Activated CD4-positive, CD25-positive, alpha-beta regulatory T cell treated with anti-CD3 and anti-CD28 coated beads, Interleukin-2, amount 50 U/mL, for 16 hours (primary cell): ENCODE results near the gene MCF2L2.
A peak's percentile ranks its signal among the peaks of the same experiment; 100 is the strongest.
"Not testable (repeated sequence)": the region's sequence is repeated elsewhere in the genome, so short reads cannot be mapped to it uniquely, and the experiment has no call there.

Experiments
- DNase-seq: peaks from one replicate; pipeline ENCODE4 v3.0.0-alpha.2; 2020; ENCODE audit warnings: low read depth, low spot score

The MCF2L2 gene

DNA sequence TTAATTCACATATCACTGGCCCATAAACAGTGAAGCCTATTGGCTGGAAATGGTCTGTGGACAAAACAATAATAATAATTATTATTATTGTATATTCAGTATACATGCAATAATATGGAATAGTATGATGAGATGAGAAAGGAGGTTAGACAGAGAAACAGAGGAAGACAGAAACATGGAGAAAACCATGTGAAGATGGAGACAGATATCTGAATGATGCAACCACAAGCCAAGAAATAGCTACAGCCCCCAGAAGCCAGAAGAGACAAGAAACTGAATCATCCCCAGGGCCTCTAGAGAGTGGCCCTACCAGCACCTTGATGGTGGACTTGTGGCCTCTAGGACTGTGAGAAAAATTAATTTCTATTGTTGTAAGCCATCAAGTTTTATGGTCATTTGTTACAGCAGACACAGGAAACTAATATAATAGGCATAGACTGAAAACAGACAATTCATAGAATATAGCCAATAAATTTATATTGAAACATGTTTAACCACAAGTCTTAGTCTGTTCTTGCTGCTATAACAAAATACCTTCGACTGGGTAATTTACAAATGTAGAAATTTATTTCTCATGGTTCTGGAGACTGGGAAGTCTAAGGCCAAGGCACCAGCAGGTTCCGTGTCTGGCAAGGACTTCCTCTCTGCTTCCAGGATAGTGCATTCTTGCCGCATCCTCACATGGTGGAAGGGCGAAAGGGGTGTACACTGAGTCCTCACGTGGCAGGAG, 31.6 kb downstream of the MCF2L2 start:
- DNase-seq, result no peak

DNA sequence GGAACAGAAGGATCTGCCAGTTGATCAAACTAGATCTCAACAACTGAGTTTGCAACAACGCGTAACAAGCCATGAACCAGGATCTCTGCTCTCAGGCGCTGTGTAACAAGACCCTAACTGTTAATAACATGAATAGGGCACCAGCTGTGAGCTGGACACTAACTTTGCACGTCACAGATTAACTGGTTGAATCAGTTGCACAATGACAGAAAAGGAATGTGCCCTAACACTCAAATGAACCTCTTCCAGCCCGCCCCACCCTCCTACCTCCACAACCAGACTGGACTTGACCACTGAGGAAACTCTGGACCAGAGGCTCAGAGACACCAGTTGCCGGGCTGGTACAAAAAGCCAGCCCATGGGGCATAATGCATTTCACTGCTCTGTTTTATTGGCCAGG, 34.3 kb downstream of the MCF2L2 start:
- no peak for DNase-seq

DNA sequence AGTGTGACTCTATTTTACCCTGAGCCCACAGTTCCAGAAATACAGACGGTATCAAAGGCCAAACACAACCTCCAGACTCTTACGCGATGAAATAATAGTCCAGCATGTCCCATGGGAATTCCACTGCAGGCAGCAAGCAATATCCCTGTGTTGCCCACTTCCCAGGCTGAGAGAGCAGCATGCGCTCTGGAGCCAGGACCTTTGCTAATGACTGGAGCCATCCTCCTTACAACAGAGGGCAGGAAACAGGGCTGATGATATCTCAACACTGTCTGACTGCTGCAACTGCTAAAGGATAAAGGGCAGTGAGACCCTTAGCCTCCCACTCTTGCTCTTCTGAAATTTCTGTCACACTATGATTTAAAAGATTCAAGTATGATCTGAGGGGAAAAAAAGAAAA, 34.8 kb downstream of the MCF2L2 start:
- no peak for DNase-seq

DNA sequence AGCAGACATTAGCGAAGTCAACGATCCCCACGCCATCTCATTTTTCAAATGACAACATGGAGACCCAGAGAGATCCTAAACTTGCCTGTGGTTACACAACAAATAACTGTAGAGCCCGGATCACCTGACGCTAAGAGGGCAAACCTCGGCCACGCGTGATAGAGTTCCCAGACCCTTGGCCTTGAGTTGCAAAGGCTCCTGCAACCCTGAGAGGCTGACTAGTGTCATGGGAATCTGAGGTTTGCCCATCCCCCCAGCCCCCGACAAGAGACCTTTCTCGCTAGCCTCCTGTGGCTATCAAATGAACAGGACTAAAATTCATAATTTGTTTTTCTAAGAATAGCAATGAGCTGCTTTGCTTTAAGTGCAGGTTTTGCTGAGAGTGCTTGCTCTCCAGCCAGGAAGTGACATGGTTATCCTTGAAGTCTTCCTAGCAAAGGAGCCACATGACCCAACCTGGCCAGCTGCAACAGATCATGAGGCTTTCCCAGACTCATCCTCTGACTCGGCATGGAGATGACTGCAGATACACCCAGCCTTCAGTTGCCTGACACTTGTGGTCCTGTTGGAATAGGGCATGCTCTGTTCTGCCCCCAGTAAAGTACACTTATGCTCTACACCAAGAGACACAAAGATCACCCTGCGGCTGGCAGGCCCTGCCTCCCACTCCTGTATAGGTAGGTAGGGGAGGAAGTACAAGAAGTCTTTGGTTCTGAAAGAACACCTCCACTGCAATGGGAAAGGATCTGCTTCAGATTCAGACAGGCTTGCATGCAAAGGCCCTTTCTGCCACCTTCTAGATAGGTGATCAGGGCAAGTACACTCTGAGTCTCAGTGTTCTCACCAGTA, 36.0 kb downstream of the MCF2L2 start:
- DNase-seq, result no peak

DNA sequence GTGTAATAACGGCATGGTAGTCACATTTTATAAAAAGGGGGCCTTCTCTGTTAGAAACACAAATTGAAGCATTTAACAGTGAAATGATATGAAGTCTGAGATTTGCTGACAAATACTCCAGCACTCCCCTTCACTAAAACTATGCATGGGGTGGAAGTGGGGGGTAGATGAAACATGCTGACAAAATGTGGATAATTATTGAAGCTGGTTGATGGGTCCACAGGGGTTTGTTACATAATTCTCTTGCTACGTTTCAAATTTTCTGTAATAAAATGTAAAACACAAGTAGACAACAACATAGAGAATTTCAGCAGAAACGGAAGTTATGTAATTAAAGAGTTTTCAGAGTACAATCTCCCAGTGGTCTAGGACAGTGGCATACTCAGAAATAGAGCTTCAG, 37.0 kb downstream of the MCF2L2 start:
- DNase-seq, result no peak

DNA sequence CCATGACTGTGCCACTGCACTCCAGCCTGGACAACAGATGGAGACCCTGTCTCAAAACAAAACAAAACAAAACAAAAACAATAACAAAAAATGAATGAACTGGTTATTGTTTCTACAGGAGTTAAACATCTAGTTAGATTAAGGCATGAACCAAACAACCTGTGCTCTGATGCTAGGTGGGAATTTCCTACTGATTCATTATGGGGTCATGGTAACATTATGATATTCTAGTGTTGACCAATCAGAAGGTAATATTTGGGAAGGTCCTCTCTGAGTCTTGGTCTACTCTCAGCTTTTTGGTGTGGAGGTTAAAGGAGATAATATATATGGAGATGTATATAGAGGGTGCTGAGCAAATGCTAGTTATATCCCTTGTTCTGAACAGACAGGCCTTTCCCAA, 37.6 kb downstream of the MCF2L2 start:
- DNase-seq, result no peak

DNA sequence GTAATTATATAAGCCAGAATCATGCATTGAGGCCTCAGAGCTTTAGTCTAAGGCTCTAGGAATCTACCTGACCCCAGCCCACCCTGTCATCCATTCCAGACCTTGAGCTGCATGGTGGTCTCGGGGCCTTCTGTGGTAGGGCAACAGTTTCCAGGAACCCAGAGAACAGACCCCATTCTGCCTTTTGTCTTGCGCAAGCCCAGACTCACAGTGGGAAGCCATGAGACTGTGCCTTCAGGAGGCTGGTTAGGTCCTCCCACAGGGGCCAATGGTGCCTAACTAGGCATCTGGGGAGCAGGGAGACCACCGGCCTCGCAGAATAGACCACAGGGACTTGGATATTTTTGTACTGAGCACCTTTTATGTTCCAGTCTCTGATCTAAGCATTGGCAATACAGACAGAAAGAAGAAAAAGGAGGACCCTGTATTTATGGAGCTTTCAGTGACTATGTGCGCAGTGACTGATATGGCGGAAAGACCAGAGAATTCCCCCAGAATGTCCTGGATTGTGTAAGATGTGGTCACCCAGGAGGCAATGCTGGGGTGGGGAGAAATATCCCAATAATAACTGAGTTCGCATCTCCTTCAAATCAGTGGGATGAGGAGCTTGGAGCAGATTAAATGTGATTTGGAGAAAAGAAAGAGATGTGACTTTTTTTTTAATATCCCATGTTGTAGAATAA, 40.1 kb downstream of the MCF2L2 start:
- no peak for DNase-seq

DNA sequence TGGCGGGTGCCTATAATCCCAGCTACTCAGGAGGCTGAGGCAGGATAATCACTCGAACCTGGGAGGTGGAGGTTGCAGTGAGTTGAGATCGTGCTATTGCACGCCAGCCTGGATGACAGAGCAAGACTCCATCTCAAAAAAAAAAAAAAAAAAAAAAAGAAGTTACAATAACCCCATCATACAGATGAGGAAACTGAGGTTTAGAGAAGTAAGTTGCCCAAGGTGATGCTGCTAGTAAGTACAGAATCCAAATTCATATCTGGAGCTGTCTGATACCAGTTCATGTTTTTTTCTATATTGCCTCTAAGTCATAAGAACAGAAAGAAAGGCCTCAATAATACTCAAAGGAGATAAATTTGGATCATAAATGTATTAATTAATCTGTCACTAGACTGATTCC, 40.6 kb downstream of the MCF2L2 start:
- no peak for DNase-seq

DNA sequence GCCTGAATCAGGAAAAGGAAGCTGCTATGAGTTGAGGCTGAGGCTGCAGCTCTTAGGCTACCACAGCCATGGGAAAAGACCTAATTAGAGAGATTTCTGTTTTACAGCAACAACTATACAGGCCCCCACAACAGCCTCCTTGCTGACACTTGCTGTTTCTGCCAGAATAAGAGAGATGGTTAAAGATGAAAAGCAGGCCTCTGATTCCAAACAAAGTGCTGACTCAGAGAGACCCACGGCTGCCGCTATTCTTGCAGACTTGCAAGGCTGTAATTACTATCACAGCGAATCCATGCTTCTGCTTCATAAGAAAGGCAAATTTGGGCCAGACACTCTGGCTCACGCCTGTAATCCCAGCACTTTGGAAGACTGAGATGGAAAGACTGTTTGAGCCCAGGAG, 41.8 kb downstream of the MCF2L2 start:
- no peak for DNase-seq

DNA sequence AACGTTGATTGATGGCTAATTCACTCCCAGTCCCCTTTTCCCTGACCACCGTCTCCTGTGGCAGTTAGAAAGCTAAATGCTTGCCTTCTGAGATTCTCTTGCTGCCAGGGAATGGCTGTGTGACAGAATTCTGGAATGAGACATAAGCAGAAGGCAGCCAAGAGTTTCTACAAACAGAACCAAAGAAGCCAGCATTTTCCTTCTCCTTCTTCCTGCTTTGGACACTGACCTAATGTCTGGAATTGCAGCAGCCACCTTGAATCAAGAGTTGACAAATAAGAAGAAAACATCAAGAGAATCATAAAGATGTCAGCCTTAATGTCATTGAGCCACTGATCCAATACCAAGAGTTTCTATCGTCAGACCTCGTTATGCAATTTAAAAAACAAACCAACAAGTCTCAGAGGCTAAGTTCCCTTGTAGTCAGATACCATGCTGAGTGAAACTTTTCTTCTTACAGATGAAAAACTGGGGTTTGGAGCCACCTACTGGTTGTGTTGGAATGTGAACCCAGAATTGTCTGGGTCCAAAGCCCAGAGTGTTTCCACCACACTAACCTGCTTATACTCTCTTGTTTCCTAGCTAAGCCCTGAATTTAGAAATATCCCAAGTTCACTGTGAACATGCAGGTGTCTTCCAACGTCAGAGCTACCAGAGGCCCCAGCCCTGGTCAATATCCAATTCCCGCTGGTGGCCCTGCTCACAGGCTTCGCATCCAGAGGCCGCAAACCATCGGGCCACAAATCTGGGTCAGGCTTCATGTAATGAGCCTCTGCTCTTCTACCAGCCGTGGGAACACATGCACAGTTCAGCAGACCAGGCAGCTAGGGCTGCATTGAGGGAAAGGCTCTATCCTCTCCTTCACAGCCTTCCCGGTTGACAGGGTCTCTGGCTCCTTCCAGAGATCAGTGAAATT, 42.5 kb downstream of the MCF2L2 start:
- peak; percentile 28 for DNase-seq

DNA sequence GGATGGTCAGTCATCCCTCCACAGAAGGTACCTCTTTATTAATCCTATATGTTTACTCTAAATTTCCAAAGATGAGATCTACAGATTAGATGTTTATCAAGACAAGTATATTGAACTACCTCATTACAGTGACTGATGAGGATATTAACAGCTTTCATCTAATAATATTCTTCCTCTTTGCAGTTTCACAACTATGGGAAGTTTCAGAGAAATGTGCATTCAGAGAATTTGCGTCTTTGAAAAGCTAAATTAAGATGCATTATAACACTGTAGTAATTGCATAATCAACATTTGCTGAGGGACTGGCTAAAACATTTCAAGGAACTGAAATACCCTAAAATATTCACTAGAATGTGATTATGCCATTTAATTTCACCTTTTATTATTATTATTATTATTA, 46.7 kb downstream of the MCF2L2 start:
- no peak for DNase-seq

DNA sequence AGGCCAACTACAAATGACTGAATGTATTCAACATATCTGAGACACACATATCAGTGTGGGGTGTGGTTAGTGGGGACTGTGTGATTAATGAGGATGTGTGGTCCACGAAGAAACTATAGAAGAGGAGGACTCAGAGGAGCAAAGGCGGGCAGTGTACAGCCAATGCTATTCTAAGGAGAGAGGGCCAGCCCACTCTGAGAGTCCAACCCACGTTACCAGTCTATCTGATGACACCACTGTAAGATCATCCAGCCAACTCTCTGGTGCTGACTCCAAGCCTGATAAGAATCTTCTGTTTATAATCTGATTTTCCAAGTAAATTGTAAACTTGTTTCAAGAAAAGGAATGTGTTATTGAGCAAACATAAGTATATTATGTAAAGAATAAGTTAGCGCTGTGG, 47.2 kb downstream of the MCF2L2 start:
- no peak for DNase-seq

DNA sequence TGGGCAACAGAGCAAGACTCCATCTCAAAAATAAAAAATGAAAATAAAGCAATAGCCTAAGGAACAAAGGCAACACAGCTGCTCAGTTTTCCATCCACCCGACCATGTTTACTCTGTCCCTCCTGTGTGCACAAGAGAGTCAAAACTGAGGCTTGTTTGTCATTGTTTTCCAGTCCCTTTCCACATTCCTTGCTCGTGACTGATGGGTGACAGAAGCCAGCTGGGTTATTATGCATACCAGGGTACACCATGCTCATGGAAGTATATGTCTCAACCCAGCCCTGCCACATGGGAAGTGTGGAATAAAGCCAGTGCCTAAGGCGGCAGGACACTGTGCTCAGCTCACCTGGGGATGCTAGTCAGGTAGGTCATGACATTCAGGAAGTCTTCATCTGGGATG, 49.5 kb downstream of the MCF2L2 start:
- DNase-seq, result no peak

DNA sequence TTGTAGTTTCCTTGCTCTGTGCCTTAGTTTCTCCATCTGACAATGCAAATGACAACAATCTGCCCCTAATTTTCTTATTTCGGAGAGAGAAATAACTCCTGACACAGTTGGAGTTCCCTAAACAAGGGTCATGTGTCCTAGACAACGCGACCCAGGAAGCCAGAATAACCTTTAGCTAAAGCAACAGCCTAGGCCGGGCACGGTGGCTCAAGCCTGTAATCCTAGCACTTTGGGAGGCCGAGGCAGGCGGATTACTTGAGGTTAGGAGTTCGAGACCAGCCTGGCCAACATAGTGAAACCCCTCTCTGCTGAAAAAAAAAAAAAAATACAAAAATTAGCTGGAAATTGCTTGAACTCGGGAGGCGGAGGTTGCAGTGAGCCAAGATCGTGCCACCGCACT, 49.9 kb downstream of the MCF2L2 start:
- DNase-seq, result no peak

DNA sequence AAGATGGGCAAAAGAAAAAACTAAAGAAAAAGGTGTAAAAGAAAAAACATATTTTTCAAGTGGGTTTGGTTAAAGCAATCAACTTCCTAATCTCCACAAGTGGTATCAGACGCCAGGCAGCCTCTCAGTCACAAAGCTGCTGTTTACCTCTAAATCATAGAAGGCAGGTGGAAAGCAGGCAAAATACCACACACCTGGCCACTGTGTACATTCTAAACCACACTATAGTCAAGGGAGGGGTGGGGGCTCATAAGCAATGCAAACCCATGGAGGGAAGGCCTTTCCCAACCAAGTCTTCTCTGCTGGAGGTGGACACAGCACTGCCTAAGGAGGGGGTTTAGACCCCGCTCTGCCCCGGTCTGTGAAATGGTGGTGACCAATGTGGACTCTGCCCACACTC, 50.4 kb downstream of the MCF2L2 start:
- DNase-seq, result no peak

DNA sequence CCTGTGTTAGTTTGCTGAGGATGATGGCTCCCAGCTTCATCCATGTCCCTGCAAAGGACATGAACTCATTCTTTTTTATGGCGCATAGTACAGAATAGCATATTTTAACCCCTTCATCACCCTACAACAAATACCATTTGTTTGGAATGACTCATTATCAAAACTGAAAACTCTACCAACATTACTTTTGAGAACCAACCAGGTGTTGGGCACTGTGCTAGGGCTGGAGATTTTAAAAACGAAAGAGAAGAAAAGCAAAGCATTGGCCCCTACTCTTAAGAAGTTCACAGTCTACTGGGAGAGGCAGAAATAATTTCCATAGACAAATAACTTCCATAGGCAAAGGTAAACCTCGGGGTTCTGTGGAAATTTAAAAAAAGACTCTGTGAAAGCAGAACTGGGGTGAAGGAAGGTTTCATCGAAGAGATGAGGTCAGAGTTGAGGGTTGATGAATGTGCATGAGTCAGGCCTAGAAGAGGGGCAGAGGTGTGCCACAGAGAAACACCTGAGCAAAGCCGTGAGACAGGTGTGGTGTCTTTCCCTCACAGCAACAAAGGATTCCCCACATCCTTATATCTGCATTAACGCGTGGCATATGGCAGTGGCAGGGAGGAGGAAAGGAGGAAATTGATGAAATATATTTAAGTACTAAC, 51.0 kb downstream of the MCF2L2 start:
- no peak for DNase-seq

DNA sequence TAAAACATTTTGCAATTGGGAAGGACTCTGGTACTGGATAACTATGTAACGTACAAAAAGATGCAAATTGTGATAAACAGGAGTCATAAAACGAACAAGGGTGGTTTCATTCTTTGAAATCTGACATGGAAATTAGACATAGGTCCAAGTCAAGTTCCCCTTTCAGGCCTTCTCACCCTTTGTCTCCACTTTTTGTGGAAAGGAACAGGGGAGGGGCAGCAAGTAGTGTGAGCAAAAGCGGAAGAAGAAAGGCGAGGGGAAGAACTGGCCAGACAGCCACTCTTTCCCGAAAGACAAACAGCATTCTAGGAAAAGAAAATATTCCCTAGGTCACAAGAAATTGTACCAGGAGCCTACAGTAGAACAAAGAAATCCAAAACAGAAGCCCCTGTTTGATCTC, 52.6 kb downstream of the MCF2L2 start:
- DNase-seq, result no peak

DNA sequence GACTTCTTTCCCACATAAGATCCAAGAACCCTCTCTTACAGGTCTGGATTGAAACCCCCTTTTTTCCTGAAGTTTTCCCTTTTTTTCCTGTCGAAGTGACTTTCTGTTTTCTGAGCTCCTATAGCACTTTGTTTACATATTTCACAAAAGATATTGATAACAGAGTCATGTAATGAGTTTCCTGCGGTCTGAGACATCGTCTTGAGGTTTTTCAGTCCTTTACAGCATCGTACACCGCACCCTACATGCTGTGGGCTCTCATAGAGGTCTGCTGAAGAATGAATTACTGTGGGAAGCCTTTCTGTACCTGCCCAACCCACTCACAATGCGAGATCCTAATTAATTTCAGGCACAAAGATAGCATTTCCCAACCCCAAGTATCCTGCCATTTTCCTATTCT, 53.1 kb downstream of the MCF2L2 start:
- DNase-seq, result no peak

DNA sequence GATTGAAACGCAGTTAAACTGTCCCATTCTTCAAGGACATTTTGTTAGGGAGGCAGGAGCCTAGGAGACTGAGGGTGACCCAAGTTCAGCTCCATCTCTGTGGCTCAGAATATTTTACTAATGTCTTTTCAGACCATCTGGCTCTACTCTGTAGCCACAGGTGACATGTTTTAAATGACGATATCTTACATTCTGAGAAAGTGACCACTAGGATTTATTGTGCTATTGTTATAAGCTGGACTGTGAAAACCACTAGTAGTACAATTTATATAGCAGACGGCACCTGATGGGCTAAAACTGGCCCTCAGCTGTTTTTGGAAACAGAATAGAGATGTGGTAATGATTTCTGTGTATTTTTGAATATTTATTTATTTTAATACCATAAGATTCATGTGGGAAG, 55.5 kb downstream of the MCF2L2 start:
- DNase-seq, result no peak

DNA sequence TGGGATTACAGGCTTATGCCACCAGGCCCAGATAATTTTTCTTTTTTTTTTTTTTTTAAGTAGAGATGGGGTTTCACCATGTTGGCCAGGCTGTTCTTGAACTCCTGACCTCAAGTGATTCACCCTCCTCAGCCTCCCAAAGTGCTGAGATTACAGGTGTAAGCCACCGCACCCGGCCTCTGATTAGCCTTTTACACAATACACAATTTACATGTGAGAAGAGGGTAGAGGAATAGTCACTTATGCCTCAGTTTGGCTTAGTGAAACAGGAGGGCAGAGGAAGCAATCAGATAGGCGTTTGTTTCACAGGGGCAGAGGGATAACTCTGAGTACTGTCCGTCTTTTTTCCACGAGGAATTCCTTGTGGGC, 56.8 kb downstream of the MCF2L2 start:
- DNase-seq, result not testable (repeated sequence)

DNA sequence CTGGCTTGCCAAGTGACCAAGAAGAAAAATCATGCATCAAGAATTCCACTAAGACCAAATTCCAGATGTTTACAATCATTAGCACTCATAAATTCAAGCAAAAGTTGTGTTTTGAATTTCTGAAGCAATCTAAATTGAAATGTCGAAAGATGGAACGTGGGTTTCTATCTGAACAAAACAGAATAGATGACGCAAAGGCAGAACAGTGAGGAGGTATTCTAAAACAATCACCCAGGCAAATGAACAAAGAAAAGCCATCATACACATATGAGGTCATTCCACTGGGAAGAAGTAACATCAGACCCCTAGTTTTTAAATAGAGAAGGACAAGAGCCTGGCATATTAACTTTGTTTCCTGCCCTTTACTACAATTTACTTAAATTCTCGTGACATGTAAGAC, 58.0 kb downstream of the MCF2L2 start:
- no peak for DNase-seq
